H1 (cell line): Measurements from ENCODE around the gene DCUN1D4. TPM values are rescaled to one million over a fixed set of nuclear protein-coding genes. Genes with fewer than 3 reads are reported as not detected.

ENCODE experiments used
- CTCF ChIA-PET: fragments of 300-600 bp; sonication (Branson Sonifier 250); formaldehyde crosslinking; loops from one replicate; lab custom pipeline; 2021; ENCODE audit not compliant: partially characterized antibody; lab: Charles Lee
- POLR2A ChIA-PET: fragments of 300-600 bp; sonication (Branson Sonifier 250); formaldehyde crosslinking; loops from one replicate; lab custom pipeline; 2021; ENCODE audit warnings: inconsistent platforms; ENCODE audit not compliant: partially characterized antibody; lab: Charles Lee
- DNase-seq, 2 experiments: peaks; one replicate each; pipeline versions ENCODE4 v3.0.0 to v3.0.0-alpha.2; 2010 to 2022; ENCODE audit warnings: low spot score in 2 of 2, low read depth in 1 of 2, mixed read lengths in 1 of 2
- FAIRE-seq: peaks from 2 replicates; lab custom pipeline; 2011; peaks lifted over from hg19 to GRCh38; lab: Jason Lieb, UNC
- H2AFZ ChIP-seq: 2 replicates; pipeline ENCODE4 v1.8.1; 2012; ENCODE audit warnings: low read length, inconsistent platforms
- H2AK5ac ChIP-seq: 2 replicates; pipeline ENCODE4 v1.6.1; 2013; ENCODE audit warnings: low read depth, low read length
- H2BK120ac ChIP-seq: replicated peaks from 2 replicates; pipeline ENCODE3; 2013; ENCODE audit warnings: low read depth, low read length, inconsistent platforms
- H2BK12ac ChIP-seq: 2 replicates; pipeline ENCODE4 v1.6.1; 2013; ENCODE audit warnings: low read depth, low read length
- H2BK15ac ChIP-seq: 2 replicates; pipeline ENCODE4 v1.6.1; 2013; ENCODE audit warnings: low read length
- H2BK20ac ChIP-seq: 2 replicates; pipeline ENCODE4 v1.6.1; 2013; ENCODE audit warnings: low read length
- H2BK5ac ChIP-seq: 2 replicates; pipeline ENCODE4 v1.6.1; 2013; ENCODE audit warnings: low read depth, low read length
- H3K14ac ChIP-seq: 2 replicates; pipeline ENCODE4 v1.6.1; 2013; ENCODE audit warnings: inconsistent platforms; ENCODE audit not compliant: insufficient read length
- H3K18ac ChIP-seq: 2 replicates; pipeline ENCODE4 v1.6.1; 2013; ENCODE audit warnings: low read length; ENCODE audit errors: extremely low read depth
- H3K23ac ChIP-seq: 2 replicates; pipeline ENCODE4 v1.6.1; 2013; ENCODE audit warnings: inconsistent platforms; ENCODE audit not compliant: insufficient read length
- H3K23me2 ChIP-seq: 2 replicates; pipeline ENCODE4 v1.6.1; 2013; ENCODE audit warnings: low read depth, low read length
- H3K27ac ChIP-seq: 2 replicates; pipeline ENCODE4 v1.6.1; 2011; ENCODE audit warnings: low read depth, low read length, inconsistent platforms
- H3K27me3 ChIP-seq, 4 experiments: replicated peaks in 1 of 4; 1 replicate in 1 of 4; 2 replicates in 3 of 4; pipeline versions ENCODE4 v1.6.1 to v1.8.1; 2011 to 2013; ENCODE audit warnings: low read length in 3 of 4, mild to moderate bottlenecking in 3 of 4, inconsistent platforms in 2 of 4, mixed read lengths in 2 of 4, moderate library complexity in 1 of 4; ENCODE audit not compliant: control insufficient read depth in 3 of 4, insufficient read depth in 3 of 4; ENCODE audit errors: extremely low read depth in 1 of 4
- H3K36me3 ChIP-seq, 4 experiments: 2 replicates each; pipeline versions ENCODE4 v1.6.1 to v1.8.1; 2011 to 2013; ENCODE audit warnings: mild to moderate bottlenecking in 4 of 4, low read length in 3 of 4, moderate library complexity in 2 of 4, control low read depth in 1 of 4, inconsistent platforms in 1 of 4; ENCODE audit not compliant: insufficient read depth in 4 of 4, control insufficient read depth in 2 of 4
- H3K4ac ChIP-seq: replicated peaks from 2 replicates; pipeline ENCODE3; 2013; ENCODE audit warnings: low read length, low read depth, mixed read lengths, inconsistent platforms; ENCODE audit not compliant: insufficient read length
- H3K4me1 ChIP-seq, 4 experiments: replicated peaks in 1 of 4; 1 replicate in 1 of 4; 2 replicates in 3 of 4; pipeline versions ENCODE4 v1.6.1 to v1.8.1; 2011 to 2013; ENCODE audit warnings: low read length in 3 of 4, inconsistent platforms in 2 of 4, mixed read lengths in 1 of 4; ENCODE audit not compliant: insufficient read depth in 4 of 4, control insufficient read depth in 3 of 4
- H3K4me2 ChIP-seq, 2 experiments: 2 replicates each; pipeline versions ENCODE4 v1.6.1 to v1.8.1; 2011 to 2013; ENCODE audit warnings: low read depth in 2 of 2, low read length in 2 of 2, control low read depth in 1 of 2, inconsistent platforms in 1 of 2, mild to moderate bottlenecking in 1 of 2; ENCODE audit not compliant: insufficient read depth in 1 of 2
- H3K4me3 ChIP-seq, 4 experiments: fragments of 200-600, 300-600 bp in 1 of 4; sonication (generic), shearing (Covaris generic), sonication (Bioruptor Twin) in 1 of 4; 2 replicates each; pipeline versions ENCODE4 v1.5.1 to v1.8.1; 2011 to 2016; ENCODE audit warnings: low read length in 4 of 4, low read depth in 3 of 4, control low read depth in 2 of 4, inconsistent platforms in 2 of 4, mild to moderate bottlenecking in 2 of 4, mixed read lengths in 1 of 4, moderate library complexity in 1 of 4; ENCODE audit not compliant: insufficient read depth in 2 of 4; ENCODE audit errors: extremely low read depth in 1 of 4
- H3K56ac ChIP-seq: replicated peaks from 2 replicates; pipeline ENCODE3; 2013; ENCODE audit warnings: low read depth, mild to moderate bottlenecking, mixed read lengths, low read length, inconsistent platforms; ENCODE audit not compliant: insufficient read length
- H3K79me1 ChIP-seq: 2 replicates; pipeline ENCODE4 v1.6.1; 2013; ENCODE audit warnings: low read depth, low read length, control low read depth
- H3K79me2 ChIP-seq, 2 experiments: 2 replicates each; pipeline versions ENCODE4 v1.6.1 to v1.8.1; 2012 to 2013; ENCODE audit warnings: low read length in 2 of 2, mild to moderate bottlenecking in 2 of 2, inconsistent platforms in 1 of 2; ENCODE audit not compliant: insufficient read depth in 2 of 2, control insufficient read depth in 1 of 2
- H3K9ac ChIP-seq, 4 experiments: replicated peaks in 1 of 4; 1 replicate in 1 of 4; 2 replicates in 3 of 4; pipeline versions ENCODE4 v1.6.1 to v1.8.1; 2011 to 2013; ENCODE audit warnings: low read depth in 3 of 4, low read length in 3 of 4, control low read depth in 2 of 4, mild to moderate bottlenecking in 2 of 4, moderate library complexity in 2 of 4, inconsistent platforms in 1 of 4; ENCODE audit errors: extremely low read depth in 1 of 4
- H3K9me3 ChIP-seq, 2 experiments: 2 replicates each; pipeline versions ENCODE4 v1.6.1 to v1.8.1; 2012 to 2013; ENCODE audit warnings: mild to moderate bottlenecking in 2 of 2, moderate library complexity in 2 of 2, control low read depth in 1 of 2, inconsistent platforms in 1 of 2, low read depth in 1 of 2, low read length in 1 of 2, mixed read lengths in 1 of 2; ENCODE audit not compliant: insufficient read depth in 2 of 2
- H4K20me1 ChIP-seq, 2 experiments: replicated peaks in 1 of 2; 2 replicates each; pipeline versions ENCODE3 to v1.8.1; 2011 to 2013; ENCODE audit warnings: inconsistent platforms in 2 of 2, low read length in 2 of 2, mild to moderate bottlenecking in 1 of 2; ENCODE audit not compliant: insufficient read depth in 2 of 2, control insufficient read depth in 1 of 2
- H4K5ac ChIP-seq: 2 replicates; pipeline ENCODE4 v1.6.1; 2013; ENCODE audit warnings: low read length, low read depth, mixed read lengths, inconsistent platforms; ENCODE audit not compliant: insufficient read length
- H4K8ac ChIP-seq: 2 replicates; pipeline ENCODE4 v1.8.0; 2013; ENCODE audit warnings: mild to moderate bottlenecking, moderate library complexity, low read length, inconsistent platforms; ENCODE audit not compliant: insufficient read depth; ENCODE audit errors: extremely low read depth
- H4K91ac ChIP-seq: replicated peaks from 2 replicates; pipeline ENCODE3; 2013; ENCODE audit warnings: low read length, mixed read lengths, inconsistent platforms; ENCODE audit not compliant: insufficient read length
- BCL11A ChIP-seq, 2 experiments: IDR thresholded peaks; one replicate each; pipeline ENCODE4 v1.6.1; 2011; ENCODE audit warnings: low read depth in 2 of 2, low read length in 2 of 2, mild to moderate bottlenecking in 2 of 2
- CBX5 ChIP-seq: fragments of 300-800, 300-1000 bp; sonication (generic); IDR thresholded peaks from 2 replicates; pipeline ENCODE4 v1.7.1; 2016; ENCODE audit warnings: antibody characterized with exemption, low read length, low read depth
- CBX8 ChIP-seq: fragments of 300-800, 300-1000 bp; sonication (generic); IDR thresholded peaks from 2 replicates; pipeline ENCODE4 v1.7.1; 2016; ENCODE audit warnings: low read depth, low read length, borderline replicate concordance
- CTBP2 ChIP-seq: IDR thresholded peaks from 2 replicates; pipeline ENCODE4 v1.7.0; 2011; ENCODE audit warnings: borderline replicate concordance, mild to moderate bottlenecking, moderate library complexity, mixed read lengths, low read length; ENCODE audit not compliant: insufficient read depth, insufficient read length
- EZH2 ChIP-seq: fragments of 200-600 bp; sonication (generic); IDR thresholded peaks from 2 replicates; pipeline ENCODE4 v1.7.1; 2012; ENCODE audit warnings: low read depth, mild to moderate bottlenecking, moderate library complexity, low read length, inconsistent platforms; ENCODE audit not compliant: severe bottlenecking
- GABPA ChIP-seq: IDR thresholded peaks from 2 replicates; pipeline ENCODE4 v1.6.1; 2011; ENCODE audit warnings: mild to moderate bottlenecking, low read length, moderate library complexity, borderline replicate concordance; ENCODE audit not compliant: insufficient read depth
- RFX5 ChIP-seq: IDR thresholded peaks from 2 replicates; pipeline ENCODE4 v1.6.1; 2011; ENCODE audit warnings: low read depth, low read length, improper control_type of control experiment, borderline replicate concordance
- SP1 ChIP-seq: IDR thresholded peaks from 2 replicates; pipeline ENCODE4 v1.6.1; 2011; ENCODE audit warnings: low read depth, low read length
- SP2 ChIP-seq: IDR thresholded peaks from 2 replicates; pipeline ENCODE4 v1.6.1; 2012; ENCODE audit warnings: mild to moderate bottlenecking, low read length, inconsistent platforms
- TAF7 ChIP-seq: optimal IDR thresholded peaks from 2 replicates; pipeline ENCODE3; 2011; ENCODE audit warnings: low read depth, mild to moderate bottlenecking, inconsistent platforms, low read length, moderate library complexity, borderline replicate concordance
- TBP ChIP-seq: IDR thresholded peaks from 2 replicates; pipeline ENCODE4 v1.6.1; 2011; ENCODE audit warnings: low read depth, low read length, improper control_type of control experiment
- TCF12 ChIP-seq: IDR thresholded peaks from 2 replicates; pipeline ENCODE4 v1.6.1; 2011; ENCODE audit warnings: low read depth, mild to moderate bottlenecking, low read length
- WGBS, 2 experiments: shearing (Covaris generic) in 1 of 2; methylation state at CpG; one replicate each; pipeline versions ENCODE4 v1.1.6 to v1.1.7; 2013 to 2015; ENCODE audit warnings: low lambda C conversion rate in 2 of 2, mixed read lengths in 2 of 2, inconsistent platforms in 1 of 2, low coverage in 1 of 2, missing lambda C conversion rate in 1 of 2; ENCODE audit not compliant: insufficient replicate concordance in 2 of 2, insufficient coverage in 1 of 2, insufficient read length in 1 of 2; ENCODE audit errors: extremely low coverage in 1 of 2, missing lambda C conversion rate in 1 of 2; 5-methylcytosine and 5-hydroxymethylcytosine counted together
- polyA plus RNA-seq, 7 experiments: library from polyadenylated mRNA; depleted of rRNA in 3 of 7; stranded (reverse) in 5 of 7; unstranded in 2 of 7; fragments of >200 nt in 5 of 7; fragments of 200-250 nt in 2 of 7; gene quantifications; 1 replicate in 5 of 7; 2 replicates in 1 of 7; 4 replicates in 1 of 7; pipeline versions ENCODE4 v1.2.1 to v1.2.3, GENCODE V29; 2011 to 2013; ENCODE audit warnings: missing spikeins in 2 of 7, mixed read lengths in 2 of 7
- total RNA-seq: library from RNA; stranded (reverse); fragmentation: NEBNext Ultra II Directional; extraction: Animal tissue kit (Norgen Biotek cat#: 25700); gene quantifications from 2 replicates; pipeline ENCODE4 v1.2.1, GENCODE V29; 2021
- TF ChIP-seq, protein P1 (sequence below): IDR thresholded peaks from 2 replicates; pipeline ENCODE4 v1.6.1; 2012; ENCODE audit warnings: inconsistent platforms

Gene DCUN1D4
- total and polyA plus RNA-seq, 2 of the 8 experiments (the other 6 are each of a cell fraction or from before 2014, with no cell fraction given) = 22.9 to 55.9 TPM

DNA sequence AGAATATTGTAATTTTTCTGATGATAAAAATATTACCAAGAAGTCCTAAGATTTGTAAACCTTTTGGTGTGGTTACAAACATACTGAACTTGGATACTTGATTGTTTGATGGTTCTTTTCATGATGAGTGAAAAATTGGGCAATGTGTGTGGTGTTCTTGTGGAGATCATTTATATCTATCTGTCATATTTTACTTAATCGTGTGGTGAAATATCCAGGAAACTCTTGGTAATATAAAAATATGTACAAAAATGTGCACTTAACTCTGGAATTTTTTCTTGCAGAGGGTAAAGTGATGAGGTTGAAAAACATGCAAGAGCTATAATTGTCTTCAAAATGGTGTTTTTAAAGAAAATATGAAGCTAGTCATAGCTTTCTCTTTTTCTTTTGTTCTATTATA is 2.8 kb downstream of the DCUN1D4 start:
- H3K4me2 ChIP-seq = peak overlapping the region in 1 of 2 experiments; percentile 79; a peak in 1 of 4 replicates
- FAIRE-seq (no peak), DNase-seq (no peak)
- H3K56ac ChIP-seq = no peak overlapping the region
- no peaks in the 10 kb centered on the region for H3K9me3 ChIP-seq
- H2BK12ac ChIP-seq = no peak overlapping the region
- H2BK5ac ChIP-seq = no peak overlapping the region
- TF ChIP-seq EZH2 (no peak), BCL11A (IDR thresholded peaks at IDR 0.05; ENCODE audit: low read depth in 2 of 2, low read length in 2 of 2) (no peak), SP1 (no peak), SP2 (no peak), CBX5 (no peak), TCF12 (no peak), CBX8 (no peak), GABPA (no peak), TBP (no peak), CTBP2 (no peak), TAF7 (no peak), RFX5 (no peak)
- TF ChIP-seq, protein P1, sequence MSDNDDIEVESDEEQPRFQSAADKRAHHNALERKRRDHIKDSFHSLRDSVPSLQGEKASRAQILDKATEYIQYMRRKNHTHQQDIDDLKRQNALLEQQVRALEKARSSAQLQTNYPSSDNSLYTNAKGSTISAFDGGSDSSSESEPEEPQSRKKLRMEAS = no peak
- TF ChIP-seq, all 59 proteins: peak for 0
- ChIA-PET POLR2A (interaction anchor here (0.6 to 2.4 kb wide), 4 partner anchors 13 to 166 kb away, joined by 3 to 9 read pairs (median 4); no protein-coding TSS in a partner anchor), CTCF (no interaction called here)
- no peak overlapping the region for H2AK5ac ChIP-seq
- no peak overlapping the region for H3K23ac ChIP-seq
- no peak overlapping the region for H2BK120ac ChIP-seq
- no peak overlapping the region for H2AFZ ChIP-seq
- peaks cover 16% of the 10 kb centered on the region for H3K23me2 ChIP-seq
- peak overlapping the region in 1 of 4 experiments; percentile 91; a peak in 1 of 8 replicates for H3K4me3 ChIP-seq
- 82% methylated on average over 1 of the region's 1 CpG; no CpG with 5 or more reads in 1 of the 2 experiments for WGBS, 2 experiments
- no peak overlapping the region for H2BK20ac ChIP-seq
- H3K27me3 ChIP-seq = peaks cover 0 to 5% (median 4%) of the 10 kb centered on the region in 4 experiments; a peak in 5 of 7 replicates
- H4K20me1 ChIP-seq = peaks cover 0 to 8% of the 10 kb centered on the region in 2 experiments
- H3K4ac ChIP-seq = no peak overlapping the region
- H3K18ac ChIP-seq = no peak overlapping the region
- no peaks in the 10 kb centered on the region for H3K36me3 ChIP-seq
- H3K14ac ChIP-seq = no peak overlapping the region
- no peak overlapping the region for H3K9ac ChIP-seq
- H3K4me1 ChIP-seq = peaks cover 0 to 17% (median 7%) of the 10 kb centered on the region in 4 experiments; a peak in 5 of 7 replicates
- peaks cover 3% of the 10 kb centered on the region; the same call in 1 of the 2 replicates for H3K79me1 ChIP-seq
- no peak overlapping the region for H4K8ac ChIP-seq
- no peak overlapping the region for H3K27ac ChIP-seq
- H4K5ac ChIP-seq = no peak overlapping the region
- no peak overlapping the region for H4K91ac ChIP-seq
- no peak overlapping the region for H2BK15ac ChIP-seq
- H3K79me2 ChIP-seq = peaks cover 15 to 65% of the 10 kb centered on the region in 2 experiments
